ENCODE measurements around the gene KLF14. TPM values are rescaled to one million over a fixed set of nuclear protein-coding genes. Genes with fewer than 3 reads are reported as not detected.

KLF14 gene
- total and polyA plus RNA-seq, 7 experiments from 2014 or later = 0.37 TPM; not detected in 6

DNA sequence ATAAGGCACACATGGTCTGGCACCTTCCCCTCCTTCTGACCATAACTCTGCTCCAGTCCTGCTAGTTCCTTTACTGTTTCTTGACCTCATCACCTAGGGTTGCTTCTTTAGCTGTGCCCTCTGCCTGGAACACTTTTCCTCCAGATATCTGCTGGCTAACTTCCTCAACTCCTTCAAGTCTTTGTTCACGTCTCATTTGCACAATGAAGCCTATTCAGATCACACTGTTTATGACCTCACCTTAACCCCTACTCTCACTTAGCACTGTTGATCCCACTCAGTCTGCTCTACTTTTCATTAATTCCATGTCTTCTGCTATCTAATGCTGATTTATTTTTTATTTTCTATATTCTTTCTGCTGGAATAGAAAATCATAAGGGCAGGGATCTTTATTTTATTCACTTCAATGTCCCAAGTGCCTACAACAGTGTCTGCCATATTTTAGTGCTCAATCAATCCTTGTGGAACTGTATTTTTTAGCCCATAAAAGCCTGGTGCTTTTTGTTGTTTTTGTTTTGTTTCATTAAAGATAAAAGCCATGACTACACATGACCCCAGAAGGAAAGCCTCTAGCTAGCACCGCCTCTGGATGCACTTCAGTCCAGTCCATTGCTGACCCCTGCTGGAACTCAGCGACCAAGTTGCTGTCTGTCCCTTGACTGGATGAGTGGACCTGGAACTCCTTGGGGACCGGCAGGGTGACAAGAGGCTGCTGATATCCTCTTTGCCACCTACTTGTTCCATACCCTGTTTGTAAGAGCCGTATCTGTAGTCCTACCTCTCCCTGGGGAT lies 12.3 kb downstream of the KLF14 start:
- DNase-seq (no peak), ATAC-seq (peak; percentile 55)
- no peaks in the 10 kb centered on the region for H3K4me1 ChIP-seq (ENCODE audit: control insufficient read depth in 2 of 2, insufficient read depth in 2 of 2, low read length in 2 of 2)
- H3K4me3 ChIP-seq (ENCODE audit: low read length) = no peak overlapping the region
- Mint-ChIP-seq H3K4me1 (no peaks in the 10 kb centered on the region), H3K9me3 (no peaks in the 10 kb centered on the region), H3K27me3 (peaks cover 11 to 31% (median 21%) of the 10 kb centered on the region in 5 donors), H3K36me3 (no peaks in the 10 kb centered on the region), H3K4me3 (no peak overlapping the region), H3K27ac (no peak overlapping the region)
- CTCF ChIA-PET = interaction anchor here (0.6 kb wide), 2 partner anchors 105 to 205 kb away, joined by 3 to 4 read pairs; no protein-coding TSS in a partner anchor
- H3K9me3 ChIP-seq (ENCODE audit: control insufficient read depth in 2 of 3, low read length in 3 of 3) = no peaks in the 10 kb centered on the region
- H3K27ac ChIP-seq (ENCODE audit: low read depth, low read length) = no peak overlapping the region
- no peaks in the 10 kb centered on the region for H3K36me3 ChIP-seq (ENCODE audit: control insufficient read depth in 2 of 3, insufficient read depth in 3 of 3, low read length in 3 of 3)
- intact Hi-C loops (cut with micrococcal nuclease) = loop anchor here in 1 of 2 donors (1.0 kb wide), 1 partner anchor 649 kb away; no protein-coding TSS in a partner anchor
- POLR2A ChIA-PET = no interaction called here
- peaks cover 0 to 3% of the 10 kb centered on the region in 2 donors for H3K27me3 ChIP-seq (ENCODE audit: control insufficient read depth in 2 of 2, insufficient read depth in 2 of 2, low read length in 2 of 2)

DNA sequence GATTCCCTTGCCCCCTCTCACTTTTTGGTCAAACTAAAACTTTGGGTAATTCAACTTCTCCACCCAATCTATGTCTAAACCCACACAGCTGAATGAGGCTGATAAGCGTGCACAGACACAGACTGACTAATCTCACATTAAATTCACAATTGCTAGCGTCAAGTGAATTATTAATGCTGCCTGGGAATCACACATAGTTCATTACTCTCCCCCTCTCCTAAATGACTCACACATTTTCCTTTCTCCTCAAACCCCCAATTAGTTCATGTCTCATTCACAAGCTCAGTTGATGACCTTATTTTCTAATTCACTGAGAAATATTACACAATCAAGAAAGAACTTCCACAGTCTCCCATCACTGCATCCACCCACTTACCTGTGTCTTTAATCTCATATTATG lies 14.5 kb downstream of the KLF14 start:
- Mint-ChIP-seq H3K4me3 (no peak overlapping the region), H3K9me3 (no peaks in the 10 kb centered on the region), H3K27me3 (peaks cover 0 to 23% (median 15%) of the 10 kb centered on the region in 5 donors), H3K4me1 (no peaks in the 10 kb centered on the region), H3K36me3 (no peaks in the 10 kb centered on the region), H3K27ac (no peak overlapping the region)
- POLR2A ChIA-PET = no interaction called here
- Histone ChIP-seq H3K27me3 (ENCODE audit: control insufficient read depth in 2 of 2, insufficient read depth in 2 of 2, low read length in 2 of 2) (peaks cover 0 to 3% of the 10 kb centered on the region in 2 donors), H3K36me3 (ENCODE audit: control insufficient read depth in 2 of 3, insufficient read depth in 3 of 3, low read length in 3 of 3) (no peaks in the 10 kb centered on the region), H3K4me3 (ENCODE audit: low read length) (no peak overlapping the region), H3K27ac (ENCODE audit: low read depth, low read length) (no peak overlapping the region), H3K9me3 (ENCODE audit: control insufficient read depth in 2 of 3, low read length in 3 of 3) (no peaks in the 10 kb centered on the region), H3K4me1 (ENCODE audit: control insufficient read depth in 2 of 2, insufficient read depth in 2 of 2, low read length in 2 of 2) (no peaks in the 10 kb centered on the region)
- CTCF ChIA-PET = no interaction called here
- ATAC-seq = no peak
- intact Hi-C loops (cut with micrococcal nuclease) = no loop called here
- no peak for DNase-seq

DNA sequence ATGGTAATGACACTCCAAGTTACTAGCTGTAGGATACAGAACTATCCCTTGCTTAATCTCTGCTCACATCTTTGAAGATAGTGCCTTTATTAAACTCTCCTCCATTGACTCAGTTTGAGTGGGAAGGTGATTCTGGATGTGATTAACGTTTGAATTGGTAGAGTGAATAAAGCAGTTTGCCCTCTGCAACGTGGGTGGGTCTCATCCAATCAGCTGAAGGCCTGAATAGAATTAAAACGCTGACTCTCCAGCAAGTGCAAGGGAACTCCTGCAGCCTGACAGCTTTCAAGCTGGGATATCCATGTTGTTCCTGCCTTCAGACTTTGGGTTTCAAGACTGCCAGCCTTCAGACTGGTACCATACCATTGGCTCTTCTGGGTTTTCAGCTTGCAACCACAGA lies 21.6 kb downstream of the KLF14 start:
- H3K4me1 ChIP-seq (ENCODE audit: control insufficient read depth in 2 of 2, insufficient read depth in 2 of 2, low read length in 2 of 2) = no peaks in the 10 kb centered on the region
- Mint-ChIP-seq H3K9me3 (peaks cover 0 to 4% (median 0%) of the 10 kb centered on the region in 11 donors), H3K4me3 (no peak overlapping the region), H3K27ac (no peak overlapping the region), H3K36me3 (no peaks in the 10 kb centered on the region), H3K4me1 (no peaks in the 10 kb centered on the region), H3K27me3 (peaks cover 9 to 36% (median 27%) of the 10 kb centered on the region in 5 donors)
- no peaks in the 10 kb centered on the region for H3K36me3 ChIP-seq (ENCODE audit: control insufficient read depth in 2 of 3, insufficient read depth in 3 of 3, low read length in 3 of 3)
- ChIA-PET POLR2A (no interaction called here), CTCF (interaction anchor here (1.1 kb wide), 1 partner anchor 39 kb away, joined by 3 read pairs; no protein-coding TSS in a partner anchor)
- no peaks in the 10 kb centered on the region for H3K9me3 ChIP-seq (ENCODE audit: control insufficient read depth in 2 of 3, low read length in 3 of 3)
- DNase-seq = no peak
- H3K4me3 ChIP-seq (ENCODE audit: low read length) = no peak overlapping the region
- no peak for ATAC-seq
- intact Hi-C loops (cut with micrococcal nuclease) = no loop called here
- H3K27ac ChIP-seq (ENCODE audit: low read depth, low read length) = no peak overlapping the region
- H3K27me3 ChIP-seq (ENCODE audit: control insufficient read depth in 2 of 2, insufficient read depth in 2 of 2, low read length in 2 of 2) = no peaks in the 10 kb centered on the region

DNA sequence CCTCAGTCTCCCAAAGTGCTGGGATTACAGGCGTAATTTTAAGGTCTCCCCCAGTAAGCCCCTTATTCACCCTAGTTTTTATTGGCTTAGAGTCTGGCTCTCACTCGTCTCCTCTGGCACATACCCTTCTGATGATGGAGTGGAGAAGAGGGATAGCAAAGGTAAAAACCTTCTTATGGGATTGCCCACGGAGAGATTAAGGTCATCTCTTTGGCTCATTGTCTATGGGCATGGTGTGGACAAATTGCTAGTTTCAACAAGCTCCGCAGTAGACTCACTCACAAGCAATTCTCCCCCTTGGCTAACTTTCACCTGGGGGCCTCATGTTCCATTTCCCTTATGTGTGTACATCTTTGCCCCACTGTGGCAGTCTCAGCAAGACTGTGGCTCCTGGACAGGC lies 25.2 kb downstream of the KLF14 start:
- no peaks in the 10 kb centered on the region for H3K4me1 ChIP-seq (ENCODE audit: control insufficient read depth in 2 of 2, insufficient read depth in 2 of 2, low read length in 2 of 2)
- no peaks in the 10 kb centered on the region for H3K36me3 ChIP-seq (ENCODE audit: control insufficient read depth in 2 of 3, insufficient read depth in 3 of 3, low read length in 3 of 3)
- H3K27me3 ChIP-seq (ENCODE audit: control insufficient read depth in 2 of 2, insufficient read depth in 2 of 2, low read length in 2 of 2) = no peaks in the 10 kb centered on the region
- H3K27ac ChIP-seq (ENCODE audit: low read depth, low read length) = no peak overlapping the region
- intact Hi-C loops (cut with micrococcal nuclease) = no loop called here
- Mint-ChIP-seq H3K9me3 (peaks cover 0 to 16% (median 8%) of the 10 kb centered on the region in 11 donors), H3K36me3 (peaks cover 0 to 6% (median 0%) of the 10 kb centered on the region in 5 donors), H3K4me3 (no peak overlapping the region), H3K4me1 (no peaks in the 10 kb centered on the region), H3K27ac (no peak overlapping the region), H3K27me3 (peaks cover 26 to 50% (median 42%) of the 10 kb centered on the region in 5 donors)
- no peaks in the 10 kb centered on the region for H3K9me3 ChIP-seq (ENCODE audit: control insufficient read depth in 2 of 3, low read length in 3 of 3)
- CTCF ChIA-PET = no interaction called here
- ATAC-seq (no peak), DNase-seq (no peak)
- no peak overlapping the region for H3K4me3 ChIP-seq (ENCODE audit: low read length)
- POLR2A ChIA-PET = no interaction called here

DNA sequence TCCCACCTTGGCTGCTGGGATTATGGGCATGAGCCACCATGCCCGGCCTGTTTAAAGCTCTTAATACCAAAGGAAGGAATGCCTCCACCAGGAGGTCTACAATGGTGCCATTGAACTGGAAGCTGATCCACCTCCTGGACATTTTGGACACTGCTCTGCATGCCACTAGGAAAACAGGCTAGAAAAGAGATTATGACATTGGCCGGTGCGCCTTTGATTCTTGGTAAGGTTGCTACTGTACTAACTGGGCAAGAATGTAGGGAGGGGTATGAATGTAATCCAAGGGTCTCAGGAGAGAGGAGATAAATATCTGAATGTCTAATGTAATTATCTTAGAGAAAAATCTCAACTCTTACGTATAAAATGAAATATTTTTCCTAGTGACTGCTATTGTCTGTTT lies 26.0 kb downstream of the KLF14 start:
- Mint-ChIP-seq H3K27ac (no peak overlapping the region), H3K4me3 (no peak overlapping the region), H3K4me1 (no peaks in the 10 kb centered on the region), H3K36me3 (peaks cover 0 to 6% (median 0%) of the 10 kb centered on the region in 5 donors), H3K9me3 (peaks cover 0 to 18% (median 8%) of the 10 kb centered on the region in 11 donors), H3K27me3 (peaks cover 26 to 51% (median 39%) of the 10 kb centered on the region in 5 donors)
- DNase-seq = no peak
- ChIA-PET CTCF (interaction anchor here (1.0 kb wide), 1 partner anchor 50 kb away, joined by 3 read pairs; no protein-coding TSS in a partner anchor), POLR2A (no interaction called here)
- Histone ChIP-seq H3K36me3 (ENCODE audit: control insufficient read depth in 2 of 3, insufficient read depth in 3 of 3, low read length in 3 of 3) (no peaks in the 10 kb centered on the region), H3K27me3 (ENCODE audit: control insufficient read depth in 2 of 2, insufficient read depth in 2 of 2, low read length in 2 of 2) (no peaks in the 10 kb centered on the region), H3K4me1 (ENCODE audit: control insufficient read depth in 2 of 2, insufficient read depth in 2 of 2, low read length in 2 of 2) (no peaks in the 10 kb centered on the region), H3K4me3 (ENCODE audit: low read length) (no peak overlapping the region), H3K9me3 (ENCODE audit: control insufficient read depth in 2 of 3, low read length in 3 of 3) (no peaks in the 10 kb centered on the region), H3K27ac (ENCODE audit: low read depth, low read length) (no peak overlapping the region)
- intact Hi-C loops (cut with micrococcal nuclease) = no loop called here
- no peak for ATAC-seq

DNA sequence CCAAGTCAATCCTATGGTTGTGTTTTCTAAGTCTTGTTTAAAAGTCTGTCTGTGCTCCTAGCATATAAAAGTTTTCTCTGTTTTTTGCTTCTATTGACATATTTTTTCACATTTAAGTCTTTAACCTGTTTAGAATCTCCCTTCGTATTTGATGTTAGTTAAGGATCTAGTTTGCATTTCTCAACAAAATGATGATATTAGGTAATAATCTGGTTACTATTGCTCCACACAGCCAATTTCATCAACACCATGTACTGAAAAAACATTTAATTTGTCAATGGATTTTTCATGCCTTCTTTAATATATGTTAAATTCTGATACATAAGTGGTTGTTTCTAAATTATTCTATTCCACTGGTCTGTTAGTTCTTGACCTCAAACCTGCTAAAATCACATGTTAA lies 30.2 kb downstream of the KLF14 start:
- ChIA-PET CTCF (no interaction called here), POLR2A (no interaction called here)
- peaks cover 0 to 6% (median 0%) of the 10 kb centered on the region in 5 donors for H3K36me3 Mint-ChIP-seq
- no peaks in the 10 kb centered on the region for H3K27me3 ChIP-seq (ENCODE audit: control insufficient read depth in 2 of 2, insufficient read depth in 2 of 2, low read length in 2 of 2)
- no peaks in the 10 kb centered on the region for H3K4me1 ChIP-seq (ENCODE audit: control insufficient read depth in 2 of 2, insufficient read depth in 2 of 2, low read length in 2 of 2)
- DNase-seq (no peak), ATAC-seq (no peak)
- no peak overlapping the region for H3K4me3 Mint-ChIP-seq
- peaks cover 19 to 31% (median 30%) of the 10 kb centered on the region in 5 donors for H3K27me3 Mint-ChIP-seq
- H3K4me1 Mint-ChIP-seq = no peaks in the 10 kb centered on the region
- no peak overlapping the region for H3K27ac Mint-ChIP-seq
- no peak overlapping the region for H3K4me3 ChIP-seq (ENCODE audit: low read length)
- no peaks in the 10 kb centered on the region for H3K36me3 ChIP-seq (ENCODE audit: control insufficient read depth in 2 of 3, insufficient read depth in 3 of 3, low read length in 3 of 3)
- peaks cover 0 to 18% (median 9%) of the 10 kb centered on the region in 11 donors for H3K9me3 Mint-ChIP-seq
- no peak overlapping the region for H3K27ac ChIP-seq (ENCODE audit: low read depth, low read length)
- H3K9me3 ChIP-seq (ENCODE audit: control insufficient read depth in 2 of 3, low read length in 3 of 3) = no peaks in the 10 kb centered on the region
- intact Hi-C loops (cut with micrococcal nuclease) = no loop called here

DNA sequence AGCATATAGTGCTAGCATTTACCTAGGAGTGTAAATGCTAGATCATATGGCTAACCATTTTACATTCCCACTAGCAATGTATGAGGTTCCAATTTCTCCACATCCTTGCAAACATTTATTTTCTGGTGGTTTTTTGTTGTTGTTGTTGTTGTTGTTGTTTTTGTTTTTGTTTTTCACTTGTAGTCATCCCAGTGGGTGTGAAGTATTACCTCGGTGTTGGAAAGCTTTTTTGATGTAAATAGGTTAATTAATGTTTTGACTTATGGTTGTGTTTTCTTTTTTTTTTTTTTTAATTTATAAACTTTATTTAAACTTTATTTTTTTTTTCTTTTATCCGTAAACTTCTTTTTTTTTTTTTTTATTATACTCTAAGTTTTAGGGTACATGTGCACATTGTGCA lies 32.4 kb downstream of the KLF14 start:
- Mint-ChIP-seq H3K4me1 (no peaks in the 10 kb centered on the region), H3K27me3 (peaks cover 13 to 19% (median 15%) of the 10 kb centered on the region in 5 donors), H3K9me3 (peaks cover 0 to 10% (median 4%) of the 10 kb centered on the region in 11 donors), H3K4me3 (no peak overlapping the region), H3K36me3 (peaks cover 0 to 2% (median 0%) of the 10 kb centered on the region in 5 donors), H3K27ac (no peak overlapping the region)
- no peak overlapping the region for H3K27ac ChIP-seq (ENCODE audit: low read depth, low read length)
- ATAC-seq (no peak), DNase-seq (no peak)
- H3K4me3 ChIP-seq (ENCODE audit: low read length) = no peak overlapping the region
- no peaks in the 10 kb centered on the region for H3K27me3 ChIP-seq (ENCODE audit: control insufficient read depth in 2 of 2, insufficient read depth in 2 of 2, low read length in 2 of 2)
- no peaks in the 10 kb centered on the region for H3K4me1 ChIP-seq (ENCODE audit: control insufficient read depth in 2 of 2, insufficient read depth in 2 of 2, low read length in 2 of 2)
- POLR2A ChIA-PET = no interaction called here
- no peaks in the 10 kb centered on the region for H3K36me3 ChIP-seq (ENCODE audit: control insufficient read depth in 2 of 3, insufficient read depth in 3 of 3, low read length in 3 of 3)
- intact Hi-C loops (cut with micrococcal nuclease) = no loop called here
- CTCF ChIA-PET = no interaction called here
- no peaks in the 10 kb centered on the region for H3K9me3 ChIP-seq (ENCODE audit: control insufficient read depth in 2 of 3, low read length in 3 of 3)
